NCI-H2196 (cell line): ENCODE results near the gene METAP1D.
A peak's percentile ranks its signal among the peaks of the same experiment; 100 is the strongest.
"Not testable (repeated sequence)": the region's sequence is repeated elsewhere in the genome, so short reads cannot be mapped to it uniquely, and the experiment has no call there.

Experiments used
- DNase-seq: peaks from one replicate; lab custom pipeline; 2025; ENCODE audit not compliant: unreplicated experiment; lab: John Stamatoyannopoulos, UW

Gene METAP1D

DNA sequence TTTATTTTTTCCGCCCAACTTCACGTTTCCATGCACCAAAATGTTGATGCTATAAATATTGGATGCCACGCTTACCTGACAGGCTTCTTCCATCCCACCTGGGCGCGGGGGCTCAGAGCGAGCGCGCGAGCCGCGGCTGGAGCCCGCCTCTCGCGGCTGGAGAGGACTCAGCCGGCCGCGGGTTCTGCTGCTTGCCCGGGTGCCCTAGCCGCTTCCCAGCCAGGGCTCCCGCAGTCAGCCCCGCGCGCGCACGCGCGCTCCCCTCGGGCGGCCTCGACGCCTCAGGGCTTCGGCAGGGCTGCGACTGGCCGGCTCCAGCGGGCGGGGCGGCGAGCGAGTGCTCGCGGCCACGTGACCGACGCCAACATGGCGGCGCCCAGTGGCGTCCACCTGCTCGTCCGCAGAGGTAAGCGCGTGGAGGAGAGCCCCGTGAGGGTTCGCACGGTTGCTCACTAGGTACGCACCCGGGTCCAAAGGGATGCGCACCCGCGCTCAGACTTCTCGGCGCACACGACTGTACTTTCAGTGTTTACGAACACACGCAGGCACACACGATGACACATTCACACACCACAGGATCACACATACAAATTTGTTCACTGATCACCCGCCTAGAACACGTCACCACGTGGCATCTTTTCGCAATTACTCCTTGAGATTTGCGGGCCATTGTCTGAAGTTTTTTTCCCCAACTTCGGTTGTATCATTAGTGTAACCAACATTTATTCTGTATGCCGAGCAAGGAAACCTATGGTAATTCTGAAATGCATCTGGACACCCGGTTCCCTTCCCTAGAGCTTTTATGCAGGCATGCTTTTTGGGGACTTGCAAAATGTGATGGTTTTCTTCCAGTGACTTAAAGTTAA, at the start of gene METAP1D:
TSS of gene METAP1D (plus strand) at position 350 of the 866 bp plus-strand sequence. CDS start at position 367, 17 bp downstream.
- DNase-seq: peak; percentile 96

- DNase-seq: no peak
Measured at GRCh38 chr2:171952276-171952675, 47.5 kb upstream of the METAP1D start.

DNA sequence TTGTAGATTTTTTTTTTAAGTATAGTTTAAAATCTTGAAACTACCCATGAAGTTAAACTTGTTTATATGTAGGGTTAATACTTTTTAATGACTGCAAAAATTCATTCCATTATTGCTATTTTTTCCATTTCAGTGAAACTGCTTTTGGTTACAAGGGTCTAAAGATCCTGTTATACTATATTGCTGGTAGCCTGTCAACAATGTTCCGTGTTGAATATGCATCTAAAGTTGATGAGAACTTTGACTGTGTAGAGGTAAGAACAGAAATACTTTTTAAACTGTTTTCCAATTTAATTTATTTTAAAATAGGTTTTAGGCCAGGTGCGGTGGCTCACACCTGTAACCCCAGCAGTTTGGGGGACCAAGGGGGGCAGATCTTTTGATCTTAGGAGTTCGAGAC, 47.0 kb upstream of the METAP1D start:
- no peak for DNase-seq

GRCh38 chr2:171956135-171956825, 43.5 kb upstream of the METAP1D start:
- DNase-seq: no peak

DNA sequence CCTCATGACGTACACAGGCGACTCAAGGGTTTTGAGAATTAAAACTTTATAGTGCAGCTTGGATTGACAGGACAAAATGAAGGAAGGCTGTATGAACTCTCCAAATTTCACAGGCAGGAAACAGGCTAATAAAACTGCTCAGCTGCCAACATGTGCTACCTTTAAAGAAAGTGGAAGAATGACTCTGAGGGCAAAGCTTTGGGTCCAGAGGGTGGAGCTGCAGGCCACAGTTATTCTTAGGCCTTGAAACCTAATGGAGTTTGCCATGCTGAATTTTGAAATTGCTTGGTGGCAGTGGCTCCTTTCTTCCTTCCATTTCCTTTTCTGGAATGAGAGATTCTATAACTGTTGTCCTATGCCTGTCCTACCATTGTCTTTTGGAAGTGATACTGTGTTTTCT, 42.7 kb upstream of the METAP1D start:
- no peak for DNase-seq

- DNase-seq: no peak
Measured at GRCh38 chr2:171958475-171958874, 41.3 kb upstream of the METAP1D start.

DNA sequence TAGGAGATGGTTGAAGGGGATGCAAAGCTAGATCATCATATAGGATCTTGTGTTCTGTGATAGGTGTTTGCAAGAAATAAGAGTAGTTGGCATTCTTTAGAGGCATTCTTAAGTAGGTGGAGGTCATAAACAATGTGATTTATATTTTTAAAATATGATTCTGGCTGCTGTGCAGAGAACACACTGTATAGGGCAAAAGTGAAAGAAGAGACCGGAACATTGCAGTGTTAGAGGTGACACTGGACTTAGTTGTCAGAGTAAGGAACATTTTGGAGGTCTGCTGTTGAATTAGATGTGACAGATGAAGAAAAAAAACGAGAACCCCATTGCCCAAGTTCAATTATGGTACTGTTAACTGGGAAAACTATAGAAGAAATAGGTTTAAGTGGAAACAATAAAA, 39.8 kb upstream of the METAP1D start:
- no peak for DNase-seq

GRCh38 chr2:171960570-171960969, 39.2 kb upstream of the METAP1D start:
- no peak for DNase-seq

DNA sequence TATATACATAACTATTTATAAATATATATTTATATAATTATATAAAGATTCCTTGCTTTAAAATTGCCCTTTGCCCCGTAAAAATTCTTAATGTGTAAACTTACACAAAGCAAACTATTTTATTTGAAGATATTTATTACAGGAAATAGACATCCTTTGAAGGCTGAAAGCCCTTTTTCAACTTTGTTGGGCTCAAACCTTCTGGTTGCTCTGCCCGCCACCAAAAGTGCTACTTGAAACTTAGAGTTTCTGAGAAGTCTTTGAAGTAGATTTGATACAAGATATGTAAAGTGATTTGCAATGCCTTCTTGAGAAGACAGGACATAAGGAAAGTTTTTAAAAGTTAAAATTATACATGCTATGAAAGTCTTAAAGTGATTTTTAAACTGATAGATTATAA, 36.6 kb upstream of the METAP1D start:
- DNase-seq: no peak

DNA sequence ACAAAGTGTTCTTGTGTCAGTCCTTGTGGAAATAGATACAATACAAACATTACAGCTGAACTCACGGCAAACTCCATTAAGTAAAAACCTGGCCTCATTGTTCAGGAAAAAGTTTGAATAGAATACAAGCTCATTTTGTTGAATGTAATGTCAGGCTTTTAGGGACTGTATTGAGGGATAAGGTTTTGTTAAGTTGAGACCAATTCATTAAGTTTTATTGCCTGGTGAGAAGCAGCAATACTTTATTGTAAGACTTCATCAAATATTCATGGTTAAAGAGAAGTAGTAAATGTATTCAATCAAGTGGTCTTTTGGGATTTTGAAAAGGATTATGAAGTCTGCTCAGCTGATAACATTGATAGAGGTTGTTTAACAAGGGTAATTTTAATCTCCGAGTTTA, 35.4 kb upstream of the METAP1D start:
- DNase-seq: no peak

DNA sequence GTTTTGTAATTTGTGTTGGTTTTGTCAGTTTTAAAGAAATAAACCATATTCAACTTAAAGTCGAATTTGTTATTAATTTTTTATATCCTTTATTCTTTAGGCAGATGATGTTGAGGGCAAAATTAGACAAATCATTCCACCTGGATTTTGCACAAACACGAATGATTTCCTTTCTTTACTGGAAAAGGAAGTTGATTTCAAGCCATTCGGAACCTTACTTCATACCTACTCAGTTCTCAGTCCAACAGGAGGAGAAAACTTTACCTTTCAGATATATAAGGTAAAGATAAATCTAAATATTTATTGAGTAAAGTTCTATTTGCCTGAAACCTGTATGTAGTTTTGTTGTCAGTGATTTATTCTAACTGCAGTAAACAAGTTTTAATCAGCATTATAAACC, 34.5 kb upstream of the METAP1D start:
- DNase-seq: no peak

GRCh38 chr2:171965661-171966060, 34.1 kb upstream of the METAP1D start:
- DNase-seq: no peak

DNA sequence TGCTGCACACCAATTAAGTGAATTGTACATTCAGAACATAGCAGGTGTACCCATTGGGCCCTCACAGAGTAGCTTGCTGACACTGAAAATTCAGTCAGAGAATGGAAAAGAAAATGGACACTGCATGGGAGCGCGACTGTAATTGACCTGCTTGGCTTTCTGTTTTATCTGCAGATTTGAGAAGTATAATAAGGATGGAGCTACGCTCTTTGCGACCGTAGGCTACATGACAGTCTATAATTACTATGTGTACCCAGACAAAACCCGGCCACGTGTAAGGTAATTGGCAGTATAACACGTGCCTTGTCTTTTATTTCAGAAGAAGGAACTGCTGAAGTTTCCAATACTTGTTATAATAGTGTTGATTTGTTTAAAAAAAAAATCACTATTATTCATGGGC, 33.5 kb upstream of the METAP1D start:
- no peak for DNase-seq

DNA sequence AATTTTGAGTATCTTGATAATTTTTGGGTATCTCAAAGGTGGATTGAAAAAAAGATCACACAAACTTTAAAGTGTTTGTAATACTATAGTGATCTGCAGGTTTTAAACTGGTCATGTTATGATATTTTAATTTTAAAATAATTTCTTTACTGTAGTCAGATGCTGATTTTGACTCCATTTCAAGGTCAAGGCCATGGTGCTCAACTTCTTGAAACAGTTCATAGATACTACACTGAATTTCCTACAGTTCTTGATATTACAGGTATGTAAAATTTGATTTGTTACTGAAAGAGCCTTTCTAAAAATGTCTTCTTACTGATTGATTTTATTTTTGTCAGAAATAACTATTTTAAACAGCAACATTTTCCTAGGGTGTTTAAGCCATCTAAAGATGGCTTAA, 33.1 kb upstream of the METAP1D start:
- no peak for DNase-seq

DNA sequence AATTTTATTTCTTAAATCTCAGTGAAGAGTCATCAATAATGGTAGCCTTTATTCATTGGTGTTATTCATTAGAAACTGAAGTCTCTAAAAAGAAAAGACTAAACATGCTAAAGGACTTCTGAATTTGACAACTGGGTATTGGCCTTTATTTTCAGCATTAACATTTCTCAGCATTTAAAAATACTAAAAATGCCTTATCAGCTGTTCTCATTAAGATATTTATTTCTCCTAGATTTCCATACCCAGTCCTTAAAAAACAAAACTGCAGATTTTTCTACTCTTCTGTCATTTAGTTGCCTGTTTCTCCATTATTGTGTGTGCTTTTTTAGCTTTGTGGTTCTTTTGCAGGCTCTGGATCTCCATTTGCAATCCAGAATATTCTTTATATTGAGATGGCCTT, 31.2 kb upstream of the METAP1D start:
- DNase-seq: no peak

GRCh38 chr2:171972329-171972982, 27.3 kb upstream of the METAP1D start:
- no peak for DNase-seq

- DNase-seq: no peak
Measured at GRCh38 chr2:171979103-171979502, 20.6 kb upstream of the METAP1D start.

- DNase-seq: not testable (repeated sequence)
Measured at GRCh38 chr2:171983924-171984323, 15.8 kb upstream of the METAP1D start.

DNA sequence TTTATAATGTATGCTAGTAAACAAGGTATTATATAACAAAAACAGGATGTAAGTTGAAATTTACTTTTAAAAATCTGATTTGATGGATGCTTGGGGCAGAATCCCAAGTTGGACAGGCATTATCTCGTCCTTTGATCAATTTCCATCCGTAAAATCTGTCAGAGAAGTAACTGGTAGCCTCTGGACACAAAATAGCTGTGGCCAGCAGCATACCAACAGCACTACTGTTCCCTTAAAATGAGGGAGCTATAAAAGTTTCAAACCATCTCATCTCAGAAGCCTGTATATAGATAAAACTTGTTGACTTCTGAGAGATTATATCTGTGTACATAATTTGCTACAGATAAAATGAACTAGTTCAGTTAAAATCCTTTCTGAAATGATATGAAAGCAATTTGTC, 14.7 kb upstream of the METAP1D start:
- no peak for DNase-seq

DNA sequence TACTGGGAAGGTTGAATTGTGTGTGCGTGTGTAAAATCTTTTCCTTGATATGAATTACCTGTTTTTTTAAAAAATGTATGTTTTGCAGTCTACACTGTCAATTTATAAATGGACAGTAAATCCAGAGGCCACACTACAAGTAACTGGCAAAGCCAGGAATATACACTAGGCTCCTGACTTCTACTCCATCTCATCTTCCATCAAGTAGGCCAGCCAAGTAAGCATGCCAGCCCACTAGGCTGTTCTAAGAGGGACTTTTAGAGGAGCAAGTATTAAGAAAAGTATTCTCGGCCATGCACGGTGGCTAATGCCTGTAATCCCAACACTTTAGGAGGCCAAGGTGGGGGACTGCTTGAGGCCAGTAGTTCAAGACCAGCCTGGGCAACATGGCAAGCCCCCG, 13.0 kb upstream of the METAP1D start:
- DNase-seq: no peak

DNA sequence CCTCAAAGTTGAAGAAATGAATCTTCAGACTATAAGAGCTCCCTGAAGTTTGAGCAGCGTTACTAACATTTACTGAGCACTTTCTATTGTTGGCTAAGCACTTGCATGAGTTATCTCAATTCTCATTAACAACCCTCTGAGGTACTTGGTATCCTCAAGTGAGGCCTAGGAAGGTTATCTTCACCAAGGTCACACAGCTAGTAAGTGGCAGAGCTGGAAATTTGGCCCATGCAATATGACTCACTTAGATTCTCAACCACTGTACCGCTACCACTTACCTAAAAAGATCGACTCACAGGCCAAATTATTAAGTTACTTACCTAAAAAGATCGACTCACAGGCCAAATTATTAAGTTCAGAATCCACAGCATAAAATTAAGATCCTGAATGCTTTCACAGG, 8.7 kb upstream of the METAP1D start:
- DNase-seq: no peak

DNA sequence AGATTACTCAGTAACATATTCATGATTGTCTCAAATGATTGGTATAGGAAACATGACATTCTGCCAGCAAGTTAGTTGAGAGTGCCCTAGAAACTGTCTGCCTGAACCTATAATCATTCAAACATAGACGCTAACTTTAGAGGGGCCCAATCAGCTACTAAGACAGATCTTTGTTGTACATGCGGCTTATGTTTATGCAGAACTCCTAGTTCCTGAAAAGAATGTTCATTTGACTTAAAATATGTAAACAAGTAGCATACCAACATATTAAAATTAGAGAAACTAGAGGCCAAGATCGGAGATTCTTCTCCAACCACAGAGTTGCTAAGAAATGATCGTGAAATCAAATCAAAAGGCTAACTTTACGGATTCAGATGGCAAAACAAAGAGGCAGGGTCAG, 4.2 kb upstream of the METAP1D start:
- no peak for DNase-seq
